Measurements from ENCODE around the gene SLC46A2. TPM values are rescaled to one million over a fixed set of nuclear protein-coding genes. Genes with fewer than 3 reads are reported as not detected.

SLC46A2 gene
- total and polyA plus RNA-seq, 2 of the 8 experiments (the other 6 are each of a cell fraction or from before 2014, with no cell fraction given), result 0.03 TPM; not detected in 1

GRCh38 chr9:112912636-112913035 is 22.0 kb upstream of the SLC46A2 start:
- Histone ChIP-seq H2AK5ac (ENCODE audit: low read depth, low read length) (no peak overlapping the region), H4K8ac (ENCODE audit: extremely low read depth, insufficient read depth, low read length) (no peak overlapping the region), H3K56ac (replicated peaks; ENCODE audit: insufficient read length, low read depth, low read length) (no peak overlapping the region), H3K14ac (ENCODE audit: insufficient read length) (no peak overlapping the region), H3K9me3 (ENCODE audit: insufficient read depth in 2 of 2, low read depth in 1 of 2, low read length in 1 of 2) (peaks cover 5 to 9% of the 10 kb centered on the region in 2 experiments), H2BK15ac (ENCODE audit: low read length) (no peak overlapping the region), H2AFZ (ENCODE audit: low read length) (no peak overlapping the region), H3K79me1 (ENCODE audit: low read depth, low read length) (no peaks in the 10 kb centered on the region), H2BK120ac (replicated peaks; ENCODE audit: low read depth, low read length) (no peak overlapping the region), H2BK5ac (ENCODE audit: low read depth, low read length) (no peak overlapping the region), H3K27me3 (replicated peaks in 1 of 4; ENCODE audit: control insufficient read depth in 3 of 4, extremely low read depth in 1 of 4, insufficient read depth in 3 of 4, low read length in 3 of 4) (no peaks in the 10 kb centered on the region; a peak in 1 of 7 replicates), H3K36me3 (ENCODE audit: control insufficient read depth in 2 of 4, insufficient read depth in 4 of 4, low read length in 3 of 4) (no peaks in the 10 kb centered on the region), H3K4me3 (ENCODE audit: extremely low read depth in 1 of 4, insufficient read depth in 2 of 4, low read depth in 3 of 4, low read length in 4 of 4) (no peak overlapping the region), H3K4me2 (ENCODE audit: insufficient read depth in 1 of 2, low read depth in 2 of 2, low read length in 2 of 2) (no peak overlapping the region), H3K18ac (ENCODE audit: extremely low read depth, low read length) (no peak overlapping the region), H2BK12ac (ENCODE audit: low read depth, low read length) (no peak overlapping the region), H3K9ac (replicated peaks in 1 of 4; ENCODE audit: extremely low read depth in 1 of 4, low read depth in 3 of 4, low read length in 3 of 4) (no peak overlapping the region), H3K27ac (ENCODE audit: low read depth, low read length) (no peak overlapping the region), H3K4me1 (replicated peaks in 1 of 4; ENCODE audit: control insufficient read depth in 3 of 4, insufficient read depth in 4 of 4, low read length in 3 of 4) (no peaks in the 10 kb centered on the region), H3K79me2 (ENCODE audit: control insufficient read depth in 1 of 2, insufficient read depth in 2 of 2, low read length in 2 of 2) (no peaks in the 10 kb centered on the region), H3K23me2 (ENCODE audit: low read depth, low read length) (no peaks in the 10 kb centered on the region), H4K5ac (ENCODE audit: insufficient read length, low read depth, low read length) (no peak overlapping the region), H2BK20ac (ENCODE audit: low read length) (no peak overlapping the region), H4K20me1 (replicated peaks in 1 of 2; ENCODE audit: control insufficient read depth in 1 of 2, insufficient read depth in 2 of 2, low read length in 2 of 2) (no peaks in the 10 kb centered on the region), H4K91ac (replicated peaks; ENCODE audit: insufficient read length, low read length) (no peak overlapping the region), H3K23ac (ENCODE audit: insufficient read length) (no peak overlapping the region), H3K4ac (replicated peaks; ENCODE audit: insufficient read length, low read depth, low read length) (no peak overlapping the region)
- no peak for TF ChIP-seq CREB1 (IDR thresholded peaks at IDR 0.05)
- no peak for TF ChIP-seq CBX8 (IDR thresholded peaks at IDR 0.05; ENCODE audit: borderline replicate concordance, low read depth, low read length)
- TF ChIP-seq POLR2A (IDR thresholded peaks at IDR 0.05; ENCODE audit: control extremely low read depth in 1 of 2, low read depth in 2 of 2, low read length in 2 of 2), result no peak
- no peak for TF ChIP-seq BCL11A (IDR thresholded peaks at IDR 0.05; ENCODE audit: low read depth in 2 of 2, low read length in 2 of 2)
- TF ChIP-seq, protein P1, sequence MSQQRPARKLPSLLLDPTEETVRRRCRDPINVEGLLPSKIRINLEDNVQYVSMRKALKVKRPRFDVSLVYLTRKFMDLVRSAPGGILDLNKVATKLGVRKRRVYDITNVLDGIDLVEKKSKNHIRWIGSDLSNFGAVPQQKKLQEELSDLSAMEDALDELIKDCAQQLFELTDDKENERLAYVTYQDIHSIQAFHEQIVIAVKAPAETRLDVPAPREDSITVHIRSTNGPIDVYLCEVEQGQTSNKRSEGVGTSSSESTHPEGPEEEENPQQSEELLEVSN (IDR thresholded peaks at IDR 0.05), result no peak
- TF ChIP-seq YY1 (IDR thresholded peaks at IDR 0.05; ENCODE audit: low read depth, low read length), result no peak
- TF ChIP-seq JUN (IDR thresholded peaks at IDR 0.05; ENCODE audit: low read depth, low read length), result no peak
- POLR2A ChIA-PET (ENCODE audit: partially characterized antibody), result no interaction called here
- DNase-seq (ENCODE audit: low read depth in 1 of 2, low spot score in 2 of 2) (no peak), FAIRE-seq (no peak)
- CTCF ChIA-PET (ENCODE audit: partially characterized antibody), result interaction anchor here (1.2 to 4.9 kb wide), 4 partner anchors 9 to 200 kb away, joined by 3 to 28 read pairs (median 8); no protein-coding TSS in a partner anchor
- WGBS, 2 experiments (ENCODE audit: extremely low coverage in 1 of 2, insufficient coverage in 1 of 2, insufficient read length in 1 of 2, insufficient replicate concordance in 2 of 2, low coverage in 1 of 2, low lambda C conversion rate in 2 of 2, missing lambda C conversion rate in 1 of 2), result 86% methylated on average over 3 of the region's 3 CpGs; no CpG with 5 or more reads in 1 of the 2 experiments
